Measurements from ENCODE around the gene OSTN.

- TF ChIP-seq ZFX (IDR thresholded peaks at IDR 0.05; ENCODE audit: borderline replicate concordance): no peak
- TF ChIP-seq CTCF (IDR thresholded peaks at IDR 0.05): no peak
Measured at GRCh38 chr3:191303596-191303995, 104.6 kb downstream of the OSTN start.
